A549 (cell line): ENCODE results near the gene CACNA1H. TPM values are rescaled to one million over a fixed set of nuclear protein-coding genes. Genes with fewer than 3 reads are reported as not detected.

ENCODE experiments used
- ATAC-seq, 2 experiments: fragments of 200-7000 bp in 1 of 2; fragments of >200 bp in 1 of 2; cut with Nextera tagmentation in 1 of 2; cut with Tn5 transposase in 1 of 2; 3 replicates each; pipeline versions ENCODE4 v1.8.0 to v1.9.1; 2018 to 2020; ENCODE audit warnings: mild to moderate bottlenecking in 1 of 2, moderate library complexity in 1 of 2
- CTCF ChIA-PET: fragments of 300-600 bp; sonication (Branson Sonifier 250); formaldehyde crosslinking; extraction: SDS; loops from one replicate; lab custom pipeline; 2021; ENCODE audit warnings: antibody characterized with exemption, inconsistent platforms; lab: Yijun Ruan, JAX
- POLR2A ChIA-PET: fragments of 350-600 bp; formaldehyde crosslinking; extraction: SDS; loops from one replicate; lab custom pipeline; 2021; ENCODE audit warnings: antibody characterized with exemption, inconsistent platforms; lab: Yijun Ruan, JAX
- DNase-seq, 2 experiments: peaks; one replicate each; pipeline versions ENCODE4 v3.0.0 to v3.0.0-alpha.2; 2011 to 2016; ENCODE audit warnings: low read depth in 1 of 2, low spot score in 1 of 2
- FAIRE-seq: peaks from 2 replicates; lab custom pipeline; 2011; peaks lifted over from hg19 to GRCh38; lab: Jason Lieb, UNC
- H3K27ac ChIP-seq, 2 experiments: fragments of >200 bp; sonication (Bioruptor Twin); formaldehyde crosslinking; 3 replicates each; pipeline ENCODE4 v1.5.1; 2016 to 2017
- H3K4me1 ChIP-seq: fragments of >200 bp; sonication (Bioruptor Twin); formaldehyde crosslinking; 3 replicates; pipeline ENCODE4 v1.6.1; 2016
- H3K4me2 ChIP-seq: fragments of >200 bp; sonication (Bioruptor Twin); formaldehyde crosslinking; 3 replicates; pipeline ENCODE4 v1.6.1; 2016
- H3K4me3 ChIP-seq: fragments of >200 bp; sonication (Bioruptor Twin); formaldehyde crosslinking; 3 replicates; pipeline ENCODE4 v1.5.1; 2016
- H3K9me3 ChIP-seq: fragments of >200 bp; sonication (Bioruptor Twin); formaldehyde crosslinking; 3 replicates; pipeline ENCODE4 v1.6.1; 2016
- BHLHE40 ChIP-seq: IDR thresholded peaks from 2 replicates; pipeline ENCODE4 v1.6.1; 2012; ENCODE audit warnings: low read depth, low read length, inconsistent platforms
- E2F6 ChIP-seq: IDR thresholded peaks from 2 replicates; pipeline ENCODE4 v1.6.1; 2012; ENCODE audit warnings: low read depth, borderline replicate concordance
- EHF ChIP-seq: fragments of 250-450 bp; sonication (Bioruptor Pico); IDR thresholded peaks from 2 replicates; pipeline ENCODE4 v1.5.0; 2020; ENCODE audit warnings: mild to moderate bottlenecking
- ELK1 ChIP-seq: fragments of 150-350 bp; IDR thresholded peaks from 2 replicates; pipeline ENCODE4 v1.6.1; 2014; ENCODE audit warnings: low read depth, mild to moderate bottlenecking, low read length
- FOSB ChIP-seq: fragments of 250-450 bp; sonication (Bioruptor Pico); IDR thresholded peaks from 2 replicates; pipeline ENCODE4 v1.5.0; 2020; ENCODE audit warnings: mild to moderate bottlenecking, moderate library complexity
- FOSL2 ChIP-seq, 2 experiments: fragments of 450-650 bp in 1 of 2; fragments of >200 bp in 1 of 2; sonication (Bioruptor Twin) in 1 of 2; formaldehyde crosslinking; IDR thresholded peaks; 2 replicates each; pipeline versions ENCODE4 v1.5.0 to v1.6.1; 2016 to 2020; ENCODE audit warnings: mild to moderate bottlenecking in 1 of 2, moderate library complexity in 1 of 2
- HES2 ChIP-seq: fragments of >200 bp; sonication (Bioruptor Twin); formaldehyde crosslinking; IDR thresholded peaks from 2 replicates; pipeline ENCODE4 v1.6.1; 2016
- HOXA7 ChIP-seq: fragments of 250-450 bp; sonication (Bioruptor Pico); IDR thresholded peaks from 2 replicates; pipeline ENCODE4 v1.5.0; 2020; ENCODE audit warnings: mild to moderate bottlenecking, moderate library complexity
- HOXB13 ChIP-seq: fragments of 250-450 bp; sonication (Bioruptor Pico); IDR thresholded peaks from 2 replicates; pipeline ENCODE4 v1.5.0; 2020; ENCODE audit warnings: low read depth, mild to moderate bottlenecking, moderate library complexity
- MAFK ChIP-seq: fragments of 450-650 bp; IDR thresholded peaks from 2 replicates; pipeline ENCODE4 v1.6.1; 2014; ENCODE audit not compliant: partially characterized antibody
- PBX3 ChIP-seq: IDR thresholded peaks from 2 replicates; pipeline ENCODE4 v1.6.1; 2012
- PHF8 ChIP-seq: fragments of 200-600 bp; sonication (generic); IDR thresholded peaks from 2 replicates; pipeline ENCODE4 v1.6.1; 2016; ENCODE audit warnings: low read depth, mild to moderate bottlenecking, antibody characterized with exemption, moderate library complexity, borderline replicate concordance
- POLR2AphosphoS2 ChIP-seq: conservative IDR thresholded peaks from 2 replicates; pipeline ENCODE4 v1.6.1; 2012; ENCODE audit warnings: low read length, improper control_type of control experiment, inconsistent platforms
- REST ChIP-seq: fragments of 200-600 bp; sonication (generic); IDR thresholded peaks from 2 replicates; pipeline ENCODE4 v1.6.1; 2016; ENCODE audit warnings: antibody characterized with exemption, mild to moderate bottlenecking, moderate library complexity
- ZSCAN20 ChIP-seq: fragments of 250-450 bp; sonication (Bioruptor Pico); IDR thresholded peaks from 2 replicates; pipeline ENCODE4 v1.8.0; 2022; ENCODE audit warnings: mild to moderate bottlenecking, moderate library complexity
- WGBS: methylation state at CpG from one replicate; pipeline ENCODE4 v1.1.6; 2017; ENCODE audit errors: missing lambda C conversion rate; 5-methylcytosine and 5-hydroxymethylcytosine counted together
- polyA plus RNA-seq, 4 experiments: library from polyadenylated mRNA; depleted of rRNA in 3 of 4; stranded (reverse); fragments of >200 nt; fragmentation: RNase III in 1 of 4; extraction: RNeasy Plus Mini Kit Qiagen cat#74134 plus additional on column Dnase treatment in 1 of 4; gene quantifications; 2 replicates in 3 of 4; 3 replicates in 1 of 4; pipeline ENCODE4 v1.2.3, GENCODE V29; 2011 to 2017

The CACNA1H gene
- polyA plus RNA-seq, 2 of the 4 experiments (the other 2 are of a cell fraction), result 7.2 to 15.8 TPM

GRCh38 chr16:1112506-1113184, 40.3 kb upstream of the CACNA1H start:
- Histone ChIP-seq H3K9me3 (no peaks in the 10 kb centered on the region), H3K4me3 (no peak overlapping the region), H3K4me2 (no peak overlapping the region), H3K27ac (no peak overlapping the region), H3K4me1 (peaks cover 7% of the 10 kb centered on the region; the same call in 1 of the 3 replicates)
- FAIRE-seq, result no peak
- no peak for DNase-seq
- TF ChIP-seq BHLHE40 (no peak), HES2 (no peak), FOSB (CRISPR knock-in tag) (no peak), ZSCAN20 (no peak), E2F6 (no peak), REST (no peak)
- whole genome bisulfite sequencing, result 60% methylated on average over 16 of the region's 26 CpGs
- CTCF ChIA-PET, result interaction anchor here (1.0 to 1.5 kb wide), 5 partner anchors 9 to 91 kb away, joined by 3 to 8 read pairs (median 3); no protein-coding TSS in a partner anchor
- no peak for ATAC-seq
- POLR2A ChIA-PET, result no interaction called here

- 47% methylated on average over 14 of the region's 16 CpGs for WGBS
- FAIRE-seq (no peak), ATAC-seq (no peak), DNase-seq (no peak)
- POLR2A ChIA-PET, result no interaction called here
- Histone ChIP-seq H3K4me1 (peaks cover 7% of the 10 kb centered on the region; the same call in 1 of the 3 replicates), H3K4me2 (no peak overlapping the region), H3K9me3 (no peaks in the 10 kb centered on the region), H3K27ac (no peak overlapping the region), H3K4me3 (no peak overlapping the region)
- CTCF ChIA-PET, result interaction anchor here (1.0 to 1.1 kb wide), 2 partner anchors 32 to 37 kb away, joined by 3 read pairs; no protein-coding TSS in a partner anchor
- no peak for TF ChIP-seq E2F6
- TF ChIP-seq MAFK, result no peak
- no peak for TF ChIP-seq POLR2AphosphoS2
- TF ChIP-seq ELK1, result no peak
- TF ChIP-seq HES2, result no peak
- no peak for TF ChIP-seq HOXA7 (CRISPR knock-in tag)
- TF ChIP-seq HOXB13 (CRISPR knock-in tag), result no peak
- TF ChIP-seq EHF, result no peak
- no peak for TF ChIP-seq FOSL2 (IDR thresholded peaks at IDR 0.05)
- TF ChIP-seq FOSL2 (CRISPR knock-in tag; IDR thresholded peaks at IDR 0.05), result no peak
- no peak for TF ChIP-seq ZSCAN20
- TF ChIP-seq PBX3, result no peak
- no peak for TF ChIP-seq BHLHE40
- no peak for TF ChIP-seq PHF8
Observed at GRCh38 chr16:1113489-1113888, 39.4 kb upstream of the CACNA1H start.
